Lower leg skin (tissue), 4 donors: ENCODE results near the gene ARHGEF19. TPM values are rescaled to one million over a fixed set of nuclear protein-coding genes. Genes with fewer than 3 reads are reported as not detected.
"Not testable (repeated sequence)": the region's sequence is repeated elsewhere in the genome, so short reads cannot be mapped to it uniquely, and the experiment has no call there.

Experiments used
- DNase-seq, 2 donors: peaks; one replicate each; pipeline ENCODE4 v3.0.0-alpha.2; 2019; ENCODE audit warnings: low spot score in 2 of 2
- H3K4me3 ChIP-seq: fragments of 200-600 bp; sonication (generic); 2 replicates; pipeline ENCODE4 v1.5.1; 2017; ENCODE audit warnings: mild to moderate bottlenecking, low read depth; ENCODE audit not compliant: poor library complexity, severe bottlenecking
- CTCF ChIP-seq, 3 donors: fragments of 450-650 bp; IDR thresholded peaks; one replicate each; pipeline ENCODE4 v1.5.1; 2016; ENCODE audit warnings: antibody characterized with exemption in 3 of 3, mild to moderate bottlenecking in 3 of 3, moderate library complexity in 2 of 3
- POLR2A ChIP-seq, 2 donors: fragments of 450-650 bp; IDR thresholded peaks; one replicate each; pipeline ENCODE4 v1.6.1; 2016 to 2017; ENCODE audit warnings: antibody characterized with exemption in 2 of 2, mild to moderate bottlenecking in 1 of 2, moderate library complexity in 1 of 2
- WGBS, 2 donors: methylation state at CpG; one replicate each; pipeline ENCODE4 v1.1.5; 2018; 5-methylcytosine and 5-hydroxymethylcytosine counted together
- intact Hi-C: fragments of 100-400 bp; cut with DNase I; formaldehyde crosslinking; loops from one replicate; pipeline ENCODE4 v1.15.0; 2023; ENCODE audit warnings: low total_unique reads
- total RNA-seq, 4 donors: library from RNA; depleted of rRNA; stranded (reverse); fragments of >200 nt; gene quantifications; one replicate each; pipeline ENCODE4 v1.1.0, GENCODE V29; 2016

Gene ARHGEF19
- total RNA-seq, 4 donors from 2014 or later = 45.7 to 63.1 (median 48.5) TPM

- no peak for TF ChIP-seq POLR2A (IDR thresholded peaks at IDR 0.05)
- no peak for TF ChIP-seq CTCF (IDR thresholded peaks at IDR 0.05)
- WGBS, 2 donors = 26 to 29% methylated on average over 33 of the region's 33 CpGs
- intact Hi-C loops = no loop called here
- no peak overlapping the region for H3K4me3 ChIP-seq
- DNase-seq = peak; percentile 84 to 94
Observed at GRCh38 chr1:16215882-16216753, 3.7 kb upstream of the ARHGEF19 start.

DNA sequence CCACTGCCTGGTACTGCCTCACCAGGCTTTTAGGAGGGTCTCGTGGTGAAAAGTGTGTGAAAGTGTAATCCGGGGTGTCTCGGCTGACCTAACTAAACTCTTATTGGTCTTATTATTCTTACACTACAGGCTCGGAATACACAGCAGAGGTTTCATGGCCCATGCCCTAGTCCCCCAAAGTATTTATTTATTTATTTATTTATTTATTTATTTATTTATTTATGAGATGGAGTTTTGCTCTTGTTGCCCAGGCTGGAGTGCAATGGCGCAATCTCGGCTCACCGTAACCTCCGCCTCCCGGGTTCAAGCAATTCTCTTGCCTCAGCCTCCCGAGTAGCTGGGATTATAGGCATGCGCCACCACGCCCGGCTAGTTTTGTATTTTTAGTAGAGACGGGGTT is 2.8 kb upstream of the ARHGEF19 start:
- DNase-seq, intact Hi-C loops, H3K4me3 ChIP-seq: not testable (repeated sequence)
- 93 to 94% methylated on average over 14 of the region's 14 CpGs for WGBS, 2 donors

DNA sequence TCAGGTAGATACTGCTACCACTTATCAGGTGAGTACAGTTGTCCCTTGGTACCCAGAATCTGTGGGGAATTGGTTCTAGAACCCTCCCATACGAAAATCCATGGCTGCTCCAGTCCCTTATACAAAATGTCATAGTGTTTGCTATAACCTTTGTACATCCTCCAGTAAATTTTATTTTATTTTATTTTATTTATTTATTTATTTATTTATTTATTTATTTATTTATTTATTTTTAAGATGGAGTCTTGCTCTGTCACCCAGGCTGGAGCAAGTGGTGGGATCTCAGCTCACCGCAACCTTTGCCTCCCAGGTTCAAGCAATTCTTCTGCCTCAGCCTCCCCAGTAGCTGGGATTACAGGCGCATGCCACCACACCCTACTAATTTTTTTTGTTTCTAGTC is 1.1 kb upstream of the ARHGEF19 start:
- H3K4me3 ChIP-seq, DNase-seq, intact Hi-C loops: not testable (repeated sequence)
- 88 to 89% methylated on average over 3 of the region's 3 CpGs for WGBS, 2 donors

GRCh38 chr1:16213013-16213412 is 561 bp upstream of the ARHGEF19 start:
- H3K4me3 ChIP-seq = no peak overlapping the region
- intact Hi-C loops = no loop called here
- TF ChIP-seq CTCF (IDR thresholded peaks at IDR 0.05) (no peak), POLR2A (IDR thresholded peaks at IDR 0.05) (no peak)
- 54 to 57% methylated on average over 3 of the region's 3 CpGs for WGBS, 2 donors
- no peak for DNase-seq

DNA sequence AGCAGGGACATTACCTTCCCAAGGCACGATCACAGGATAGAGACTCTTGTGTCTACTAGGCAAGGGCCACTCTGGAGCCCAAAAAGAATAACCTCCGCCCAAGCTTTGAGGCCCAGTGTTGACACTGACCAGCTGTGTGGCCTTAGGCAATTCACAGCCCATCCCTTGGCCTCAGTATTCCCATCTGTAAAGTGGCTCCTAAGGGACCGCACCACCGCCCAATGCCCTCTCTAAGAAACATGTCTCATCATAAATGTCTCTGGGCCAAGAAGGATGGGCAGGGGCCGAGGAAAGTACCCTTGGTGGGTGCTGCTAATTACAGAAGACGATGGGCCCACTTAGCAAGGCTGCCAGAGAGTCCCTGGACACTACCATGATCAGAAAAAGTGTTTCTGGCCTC is 628 bp downstream of the ARHGEF19 start:
- WGBS, 2 donors = 57 to 69% methylated on average over 6 of the region's 6 CpGs
- intact Hi-C loops = no loop called here
- no peak for DNase-seq
- no peak for TF ChIP-seq CTCF (IDR thresholded peaks at IDR 0.05)
- no peak for TF ChIP-seq POLR2A (IDR thresholded peaks at IDR 0.05)
- H3K4me3 ChIP-seq = no peak overlapping the region

DNA sequence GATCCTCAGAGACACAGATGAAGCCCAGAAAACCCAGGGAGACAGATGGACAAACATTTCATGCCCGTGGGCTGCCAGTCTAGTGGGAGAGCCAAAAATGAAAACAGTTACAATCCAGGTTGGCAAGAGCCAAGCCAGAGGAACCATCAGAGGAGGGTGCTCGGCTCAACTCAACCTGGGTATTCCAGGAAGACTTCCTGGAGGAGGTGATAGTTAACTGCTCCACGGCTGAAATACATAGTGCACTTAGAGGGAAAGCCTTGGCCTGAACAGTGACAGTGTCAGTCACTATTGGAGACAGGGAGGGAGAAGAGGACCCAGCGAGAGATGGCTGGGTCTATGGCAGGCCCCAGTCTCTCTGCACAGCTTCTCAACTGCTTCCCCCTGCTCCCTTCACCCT is 1.9 kb downstream of the ARHGEF19 start:
- intact Hi-C loops = no loop called here
- no peak for DNase-seq
- TF ChIP-seq POLR2A (IDR thresholded peaks at IDR 0.05) = no peak
- no peak for TF ChIP-seq CTCF (IDR thresholded peaks at IDR 0.05)
- no peak overlapping the region for H3K4me3 ChIP-seq
- 73 to 77% methylated on average over 4 of the region's 4 CpGs for WGBS, 2 donors
